Measurements from ENCODE around the gene ZFYVE28.

The ZFYVE28 gene

DNA sequence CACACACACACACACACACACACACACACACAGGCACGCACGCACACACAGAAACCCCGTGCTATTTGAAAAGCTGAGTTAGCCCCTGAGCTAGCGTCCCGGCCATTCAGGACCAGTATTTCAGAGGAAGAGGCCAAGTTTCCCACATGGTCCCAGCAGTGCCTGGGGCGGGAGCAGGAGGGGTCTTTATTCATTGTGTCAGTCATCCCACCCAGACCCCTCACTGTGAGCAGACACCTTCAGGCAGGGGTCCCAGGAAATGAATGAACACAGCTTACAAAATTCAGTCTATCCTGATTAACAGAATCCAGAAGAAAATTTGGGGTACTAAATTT is 58.1 kb downstream of the ZFYVE28 start:
- H3K27ac ChIP-seq: no peak overlapping the region
- H3K4me2 ChIP-seq (ENCODE audit: low read length): no peak overlapping the region
- no peak overlapping the region for H3K4me3 ChIP-seq (ENCODE audit: low read depth, low read length)
- TF ChIP-seq CTCF (IDR thresholded peaks at IDR 0.05): no peak
- no peak overlapping the region for H3K9ac ChIP-seq
- no peaks in the 10 kb centered on the region for H3K27me3 ChIP-seq (ENCODE audit: control insufficient read depth, insufficient read depth, low read length)
- peaks cover 18% of the 10 kb centered on the region for H3K4me1 ChIP-seq
- H2AFZ ChIP-seq: no peak overlapping the region
- H3K9me3 ChIP-seq (ENCODE audit: control insufficient read depth, low read length): no peaks in the 10 kb centered on the region
- H3K36me3 ChIP-seq (ENCODE audit: control insufficient read depth, insufficient read depth, low read length): no peaks in the 10 kb centered on the region
- peaks cover 11% of the 10 kb centered on the region for H3K79me2 ChIP-seq

DNA sequence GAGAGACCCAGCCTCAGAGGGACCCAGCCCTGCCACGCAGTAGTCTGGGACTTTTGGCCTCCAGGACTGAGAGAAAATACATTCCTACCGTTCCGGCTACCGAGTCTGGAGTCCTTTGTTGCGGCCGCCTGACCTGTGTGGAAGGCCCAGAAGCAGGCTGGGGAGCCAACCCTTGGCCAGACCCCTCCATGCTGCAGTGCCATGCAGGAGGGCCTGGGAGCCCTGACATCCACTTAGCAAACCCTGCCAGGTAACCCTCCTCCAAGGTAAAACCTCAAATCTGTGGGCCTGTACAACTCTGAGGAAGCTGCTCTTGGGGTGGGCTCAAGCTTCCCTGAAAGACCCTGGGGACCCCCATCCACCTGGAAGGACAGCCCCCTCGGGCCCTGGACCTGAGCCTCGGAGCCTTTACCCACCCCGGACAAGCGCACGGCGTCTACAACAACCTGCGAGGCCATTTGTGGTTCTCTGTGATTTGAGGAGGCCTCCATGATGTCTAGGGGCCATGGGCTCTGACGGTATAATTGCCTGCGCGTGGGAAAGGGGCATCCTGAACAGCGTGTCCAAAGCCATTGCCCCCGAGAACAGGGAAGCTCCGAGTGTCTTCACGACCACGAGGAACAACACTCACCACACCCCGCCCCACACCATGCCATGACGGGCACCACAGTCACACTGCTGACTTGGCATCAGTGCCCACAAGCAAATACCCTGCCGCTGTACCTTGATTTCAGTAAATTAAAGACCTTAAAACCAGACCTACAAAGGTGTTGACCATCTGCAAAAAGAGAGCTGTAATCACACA is 58.7 kb downstream of the ZFYVE28 start:
- Histone ChIP-seq H3K36me3 (ENCODE audit: control insufficient read depth, insufficient read depth, low read length) (no peaks in the 10 kb centered on the region), H3K4me3 (ENCODE audit: low read depth, low read length) (no peak overlapping the region), H3K4me1 (peaks cover 18% of the 10 kb centered on the region), H3K9ac (no peak overlapping the region), H3K79me2 (peaks cover 11% of the 10 kb centered on the region), H3K27ac (no peak overlapping the region), H3K27me3 (ENCODE audit: control insufficient read depth, insufficient read depth, low read length) (no peaks in the 10 kb centered on the region), H2AFZ (no peak overlapping the region), H3K9me3 (ENCODE audit: control insufficient read depth, low read length) (no peaks in the 10 kb centered on the region), H3K4me2 (ENCODE audit: low read length) (no peak overlapping the region)
- no peak for TF ChIP-seq CTCF (IDR thresholded peaks at IDR 0.05)

GRCh38 chr4:2357821-2358745 is 60.4 kb downstream of the ZFYVE28 start:
- Histone ChIP-seq H3K27ac (no peak overlapping the region), H3K4me3 (ENCODE audit: low read depth, low read length) (no peak overlapping the region), H3K36me3 (ENCODE audit: control insufficient read depth, insufficient read depth, low read length) (no peaks in the 10 kb centered on the region), H3K79me2 (peaks cover 11% of the 10 kb centered on the region), H3K4me2 (ENCODE audit: low read length) (no peak overlapping the region), H3K27me3 (ENCODE audit: control insufficient read depth, insufficient read depth, low read length) (no peaks in the 10 kb centered on the region), H3K9ac (no peak overlapping the region), H2AFZ (no peak overlapping the region), H3K4me1 (peaks cover 7% of the 10 kb centered on the region), H3K9me3 (ENCODE audit: control insufficient read depth, low read length) (no peaks in the 10 kb centered on the region)
- no peak for TF ChIP-seq CTCF (IDR thresholded peaks at IDR 0.05)

DNA sequence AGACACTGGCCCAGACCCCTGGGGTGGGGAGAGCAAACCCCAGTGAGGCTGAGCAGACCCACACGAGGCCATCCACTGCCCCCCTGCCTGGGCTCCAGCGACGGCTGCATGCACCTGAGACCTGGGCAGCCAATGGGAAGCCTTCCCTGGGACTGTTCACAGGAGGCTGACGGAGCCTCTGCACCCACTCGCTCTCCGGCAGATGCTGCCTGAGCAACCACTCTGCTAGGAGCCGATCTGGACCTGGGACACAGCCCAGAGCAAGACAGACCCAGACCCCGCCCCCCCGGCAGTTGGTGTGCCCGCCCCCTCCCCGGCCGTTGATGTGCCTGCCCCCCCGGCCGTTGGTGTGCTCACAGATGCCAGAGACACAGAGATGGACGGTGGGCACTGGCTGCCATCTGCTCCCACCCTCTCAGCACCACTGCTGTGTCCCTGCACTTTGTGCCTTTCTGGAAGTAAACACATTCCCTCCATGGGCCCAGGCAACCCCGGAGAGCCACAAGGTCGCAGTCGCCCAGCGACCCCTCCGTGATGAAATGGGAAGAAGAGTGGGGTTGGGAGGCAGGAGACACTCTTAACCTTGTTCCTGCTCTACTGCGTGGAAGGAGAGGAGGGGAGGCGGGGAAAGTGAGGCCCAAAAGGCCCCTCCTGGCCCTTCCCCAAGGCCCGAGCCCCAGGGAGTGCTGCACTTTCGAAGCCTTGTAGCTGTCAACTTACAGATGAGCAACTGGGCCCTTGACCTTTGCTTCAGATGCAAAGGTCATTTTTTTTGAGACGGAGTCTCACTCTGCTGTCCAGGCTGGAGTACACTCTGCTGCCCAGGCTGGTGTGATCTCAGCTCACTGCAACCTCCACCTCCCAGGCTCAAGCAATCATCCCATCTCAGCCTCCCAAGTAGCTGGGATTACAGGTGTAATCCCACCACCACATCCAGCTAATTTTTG is 62.0 kb downstream of the ZFYVE28 start:
- Histone ChIP-seq H3K79me2 (peaks cover 11% of the 10 kb centered on the region), H3K36me3 (ENCODE audit: control insufficient read depth, insufficient read depth, low read length) (no peaks in the 10 kb centered on the region), H2AFZ (no peak overlapping the region), H3K9ac (no peak overlapping the region), H3K4me3 (ENCODE audit: low read depth, low read length) (no peak overlapping the region), H3K4me1 (no peaks in the 10 kb centered on the region), H3K27ac (no peak overlapping the region), H3K27me3 (ENCODE audit: control insufficient read depth, insufficient read depth, low read length) (no peaks in the 10 kb centered on the region), H3K9me3 (ENCODE audit: control insufficient read depth, low read length) (no peaks in the 10 kb centered on the region), H3K4me2 (ENCODE audit: low read length) (no peak overlapping the region)
- no peak for TF ChIP-seq CTCF (IDR thresholded peaks at IDR 0.05)
